Coronary artery (tissue), 2 donors: Measurements from ENCODE around the gene HTR2B.

Experiments used
- DNase-seq: peaks from one replicate; pipeline ENCODE4 v3.0.0-alpha.2; 2017; ENCODE audit warnings: low spot score
- H3K27ac ChIP-seq, 2 donors: fragments of 200-600 bp; sonication (generic); one replicate each; pipeline ENCODE4 v1.5.1; 2016 to 2019
- H3K4me3 ChIP-seq: fragments of 200-600 bp; sonication (generic); 2 replicates; pipeline ENCODE4 v1.5.1; 2016; ENCODE audit warnings: mild to moderate bottlenecking, moderate library complexity
- TF ChIP-seq, protein P1 (sequence below): fragments of 200-600 bp; sonication (generic); IDR thresholded peaks from one replicate; pipeline ENCODE4 v1.5.1; 2019; ENCODE audit warnings: antibody characterized with exemption

HTR2B gene

DNA sequence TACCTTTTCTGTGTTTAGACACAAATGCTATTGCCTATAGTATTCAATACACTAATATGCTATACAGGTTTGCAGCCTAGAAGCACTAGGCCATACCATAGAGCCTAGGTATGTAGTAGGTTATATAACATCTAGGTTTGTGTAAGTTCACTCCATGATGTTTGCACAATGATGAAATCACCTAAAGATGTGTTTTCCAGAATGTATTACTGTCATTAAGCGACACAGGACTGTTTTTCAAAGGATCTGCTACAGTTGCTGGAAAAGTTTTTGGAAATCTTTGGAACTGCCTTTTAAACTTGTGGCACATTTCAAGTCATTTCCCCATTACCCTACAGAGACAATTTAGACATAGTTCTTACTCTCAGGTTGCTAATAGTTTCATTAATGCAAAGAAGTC lies 58.9 kb downstream of the HTR2B start:
- no peak overlapping the region for H3K27ac ChIP-seq
- TF ChIP-seq, protein P1, sequence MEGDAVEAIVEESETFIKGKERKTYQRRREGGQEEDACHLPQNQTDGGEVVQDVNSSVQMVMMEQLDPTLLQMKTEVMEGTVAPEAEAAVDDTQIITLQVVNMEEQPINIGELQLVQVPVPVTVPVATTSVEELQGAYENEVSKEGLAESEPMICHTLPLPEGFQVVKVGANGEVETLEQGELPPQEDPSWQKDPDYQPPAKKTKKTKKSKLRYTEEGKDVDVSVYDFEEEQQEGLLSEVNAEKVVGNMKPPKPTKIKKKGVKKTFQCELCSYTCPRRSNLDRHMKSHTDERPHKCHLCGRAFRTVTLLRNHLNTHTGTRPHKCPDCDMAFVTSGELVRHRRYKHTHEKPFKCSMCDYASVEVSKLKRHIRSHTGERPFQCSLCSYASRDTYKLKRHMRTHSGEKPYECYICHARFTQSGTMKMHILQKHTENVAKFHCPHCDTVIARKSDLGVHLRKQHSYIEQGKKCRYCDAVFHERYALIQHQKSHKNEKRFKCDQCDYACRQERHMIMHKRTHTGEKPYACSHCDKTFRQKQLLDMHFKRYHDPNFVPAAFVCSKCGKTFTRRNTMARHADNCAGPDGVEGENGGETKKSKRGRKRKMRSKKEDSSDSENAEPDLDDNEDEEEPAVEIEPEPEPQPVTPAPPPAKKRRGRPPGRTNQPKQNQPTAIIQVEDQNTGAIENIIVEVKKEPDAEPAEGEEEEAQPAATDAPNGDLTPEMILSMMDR = no peak
- DNase-seq = no peak

DNA sequence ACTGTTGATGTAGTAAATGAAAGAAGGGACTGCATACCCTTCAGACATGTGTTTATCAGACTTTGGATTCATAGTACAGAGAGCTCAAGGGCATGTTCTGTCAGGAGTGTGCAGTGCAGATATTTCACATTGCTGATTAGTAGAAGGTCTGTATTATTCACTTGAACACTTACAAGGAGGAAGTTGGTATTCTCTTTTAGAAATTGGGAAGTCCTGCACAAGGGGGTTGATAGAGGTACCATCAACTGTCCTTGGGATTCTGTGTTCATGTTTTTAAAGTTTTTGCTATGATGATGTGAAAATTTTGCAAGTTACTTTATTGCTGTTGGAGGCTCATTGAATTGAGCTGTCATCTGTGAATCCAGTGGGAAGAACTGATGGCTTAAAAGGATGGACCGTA lies 61.5 kb downstream of the HTR2B start:
- no peak for DNase-seq
- TF ChIP-seq, protein P1 = no peak
- H3K27ac ChIP-seq = no peak overlapping the region
- H3K4me3 ChIP-seq = no peak overlapping the region

More for the DNA sequence above, 58.9 kb downstream of the HTR2B start:
- H3K4me3 ChIP-seq = no peak overlapping the region

DNA sequence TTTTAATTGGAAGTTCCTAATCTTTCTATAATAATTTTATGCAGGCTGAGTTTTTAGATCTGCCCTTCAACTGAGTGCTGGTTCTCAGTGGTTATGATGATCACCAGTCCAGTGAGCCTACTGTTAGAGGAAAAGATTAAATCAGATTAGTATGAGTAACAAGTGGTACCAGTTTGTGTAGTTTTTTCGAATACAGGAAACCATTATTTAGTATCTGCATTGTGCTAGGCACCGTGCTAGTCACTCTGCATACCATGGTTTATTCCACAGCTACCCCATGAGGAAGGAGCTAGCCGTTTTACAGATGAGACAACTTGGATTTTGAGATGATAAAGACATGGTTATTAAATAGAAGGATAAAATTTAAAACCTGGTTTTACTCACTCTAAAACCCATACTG lies 62.1 kb downstream of the HTR2B start:
- DNase-seq = no peak
- Histone ChIP-seq H3K4me3 (no peak overlapping the region), H3K27ac (no peak overlapping the region)
- TF ChIP-seq, protein P1 = no peak

DNA sequence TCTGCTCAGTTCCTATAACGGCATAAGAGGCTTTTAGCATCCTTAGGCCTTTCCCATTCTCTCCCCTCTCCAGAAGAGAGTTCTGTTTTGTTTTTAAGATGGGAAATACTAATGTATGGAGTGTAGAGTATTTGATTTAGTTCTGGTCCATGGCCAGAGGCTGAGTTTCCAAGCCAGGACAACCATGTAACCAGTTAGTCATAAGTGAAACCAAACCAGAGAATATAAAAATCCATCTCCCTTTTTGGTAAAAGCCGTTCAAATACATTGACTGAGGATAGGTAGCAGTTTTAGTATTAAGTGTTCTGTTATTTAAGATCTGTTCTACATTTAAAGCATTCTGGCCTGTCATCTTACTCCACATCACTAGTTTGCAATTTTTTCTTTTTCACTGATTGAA lies 65.1 kb downstream of the HTR2B start:
- TF ChIP-seq, protein P1 = no peak
- no peak overlapping the region for H3K27ac ChIP-seq
- no peak for DNase-seq
- H3K4me3 ChIP-seq = no peak overlapping the region

DNA sequence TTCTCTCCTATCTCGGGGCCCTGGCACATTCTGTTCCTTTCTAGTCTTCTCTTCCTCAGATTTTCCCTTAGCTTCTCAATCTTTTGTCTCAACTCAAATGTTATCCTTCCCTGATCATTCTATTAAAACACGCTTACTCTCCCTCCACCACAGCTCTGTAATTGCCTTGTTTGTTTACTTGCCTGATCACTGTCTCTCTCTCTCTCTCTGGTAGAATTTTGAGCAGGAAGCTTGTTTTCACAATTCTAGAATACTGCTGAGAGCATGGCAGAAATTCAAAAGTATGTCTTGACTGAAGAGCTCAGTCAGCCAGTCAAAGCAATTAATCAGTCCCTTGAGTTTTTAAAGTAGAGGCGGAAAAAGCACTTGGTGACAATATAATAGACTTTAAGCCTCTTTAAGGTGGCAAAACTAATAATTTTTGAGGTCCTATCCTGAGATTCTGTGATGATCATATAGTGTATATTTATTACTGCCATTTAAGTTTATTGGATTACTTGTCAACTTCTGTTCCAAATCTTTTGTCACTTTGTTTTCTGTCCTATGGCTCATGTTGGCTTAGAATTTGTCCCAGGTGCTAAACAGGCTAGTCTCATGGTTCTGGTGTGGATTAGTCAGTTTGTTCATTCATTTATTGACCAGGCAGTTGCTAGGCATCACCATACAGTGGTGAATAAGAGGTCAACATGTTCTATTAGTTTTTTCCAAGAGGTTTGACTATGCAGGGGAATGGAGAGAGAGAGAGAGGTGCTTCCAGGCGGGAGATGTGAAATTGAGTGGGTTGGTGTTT lies 65.9 kb downstream of the HTR2B start:
- no peak overlapping the region for H3K4me3 ChIP-seq
- TF ChIP-seq, protein P1 = no peak

More for the DNA sequence above, 65.9 kb downstream of the HTR2B start:
- no peak for DNase-seq
- H3K27ac ChIP-seq = no peak overlapping the region
